Stimulated activated CD8-positive, alpha-beta memory T cell treated with anti-CD3 and anti-CD28 coated beads, Interleukin-15, amount 100 ng/mL, for 4 hours (primary cell): ENCODE results near the gene KMT5B.
"Not testable (repeated sequence)": the region's sequence is repeated elsewhere in the genome, so short reads cannot be mapped to it uniquely, and the experiment has no call there.

Source experiments
- DNase-seq, 2 donors: peaks; one replicate each; pipeline ENCODE4 v3.0.0-alpha.2; 2020; ENCODE audit warnings: low read depth in 2 of 2

The KMT5B gene

GRCh38 chr11:68213135-68213515 lies at the start of gene KMT5B:
TSS of gene KMT5B (minus strand) at chr11:68213296. CDS start at chr11:68190076, 23,220 bp downstream.
- no peak for DNase-seq

DNA sequence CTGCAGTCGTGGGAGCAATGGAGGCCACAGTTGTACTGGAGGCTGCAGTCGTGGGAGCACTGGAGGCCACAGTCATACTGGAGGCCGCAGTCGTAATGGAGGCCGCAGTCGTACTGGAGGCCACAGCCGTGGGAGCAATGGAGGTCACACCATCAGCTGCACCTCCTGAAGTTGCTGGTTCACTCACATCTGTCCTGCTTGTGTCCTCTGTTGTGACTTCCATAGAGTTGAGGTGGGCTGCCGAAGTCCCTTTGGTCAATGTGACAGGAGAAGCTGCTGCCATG lies 49.4 kb upstream of the KMT5B start:
- no peak for DNase-seq

DNA sequence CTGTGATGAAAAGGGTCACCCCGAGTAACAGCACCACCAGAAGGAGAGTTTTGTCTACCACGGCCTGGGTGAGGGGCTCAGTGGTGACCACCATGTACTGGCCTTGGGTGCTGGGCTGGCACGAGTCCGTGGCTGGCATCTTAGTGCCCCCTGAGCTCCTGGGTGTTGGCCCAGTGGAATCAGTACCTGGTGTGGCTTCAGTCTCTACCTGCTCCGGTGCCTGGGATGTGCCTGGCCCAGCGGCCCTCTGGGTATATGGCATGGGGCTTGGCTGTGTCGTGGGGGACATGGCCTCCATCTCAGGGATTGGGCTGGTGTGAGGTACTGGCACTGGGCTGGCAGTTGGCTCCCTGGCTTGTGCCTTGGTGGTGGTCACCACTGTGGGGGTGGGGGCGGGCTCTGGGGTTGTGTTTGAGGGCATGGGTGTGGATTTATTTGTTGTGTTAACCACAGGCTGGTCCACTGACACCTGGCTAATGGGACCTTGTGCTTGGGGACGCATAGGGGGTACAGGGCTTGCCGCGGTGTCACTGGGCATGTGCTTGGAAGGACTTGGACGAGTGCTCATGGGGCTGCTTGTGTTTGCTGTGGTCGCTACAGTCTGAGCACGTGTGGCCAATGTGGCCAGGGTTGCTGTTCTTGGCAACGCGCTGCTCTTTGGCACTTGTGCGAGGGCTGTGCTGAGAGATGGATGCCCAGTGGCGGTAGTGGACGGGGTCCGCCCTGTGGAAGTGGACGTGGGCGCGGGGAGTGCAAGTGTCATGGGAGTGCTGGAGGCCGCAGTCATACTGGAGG lies 48.9 kb upstream of the KMT5B start:
- DNase-seq = no peak

DNA sequence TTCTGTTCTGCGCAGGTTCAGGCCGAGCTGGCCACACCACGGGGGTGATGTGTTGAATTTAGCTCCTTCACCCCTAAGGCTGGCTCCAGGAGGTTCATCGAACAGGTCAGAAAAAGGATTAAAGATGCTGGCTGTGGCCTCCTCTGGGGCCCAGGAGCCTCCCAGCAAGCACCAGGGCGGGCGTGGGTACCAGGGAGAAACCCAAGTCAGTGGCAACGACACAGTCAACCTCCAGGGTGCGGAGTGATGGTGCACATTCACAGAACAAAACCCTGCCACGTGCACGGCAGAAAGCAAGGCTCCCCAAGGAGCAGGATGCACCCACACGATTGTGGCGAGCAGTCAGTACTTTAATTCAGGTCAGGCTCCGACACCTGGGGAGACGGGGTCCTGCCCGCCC lies 47.9 kb upstream of the KMT5B start:
- no peak for DNase-seq

- DNase-seq = no peak
Measured at GRCh38 chr11:68260484-68260883, 47.4 kb upstream of the KMT5B start.

GRCh38 chr11:68259122-68259959 lies 46.2 kb upstream of the KMT5B start:
- DNase-seq = no peak

GRCh38 chr11:68258363-68258765 lies 45.3 kb upstream of the KMT5B start:
- DNase-seq = no peak

DNA sequence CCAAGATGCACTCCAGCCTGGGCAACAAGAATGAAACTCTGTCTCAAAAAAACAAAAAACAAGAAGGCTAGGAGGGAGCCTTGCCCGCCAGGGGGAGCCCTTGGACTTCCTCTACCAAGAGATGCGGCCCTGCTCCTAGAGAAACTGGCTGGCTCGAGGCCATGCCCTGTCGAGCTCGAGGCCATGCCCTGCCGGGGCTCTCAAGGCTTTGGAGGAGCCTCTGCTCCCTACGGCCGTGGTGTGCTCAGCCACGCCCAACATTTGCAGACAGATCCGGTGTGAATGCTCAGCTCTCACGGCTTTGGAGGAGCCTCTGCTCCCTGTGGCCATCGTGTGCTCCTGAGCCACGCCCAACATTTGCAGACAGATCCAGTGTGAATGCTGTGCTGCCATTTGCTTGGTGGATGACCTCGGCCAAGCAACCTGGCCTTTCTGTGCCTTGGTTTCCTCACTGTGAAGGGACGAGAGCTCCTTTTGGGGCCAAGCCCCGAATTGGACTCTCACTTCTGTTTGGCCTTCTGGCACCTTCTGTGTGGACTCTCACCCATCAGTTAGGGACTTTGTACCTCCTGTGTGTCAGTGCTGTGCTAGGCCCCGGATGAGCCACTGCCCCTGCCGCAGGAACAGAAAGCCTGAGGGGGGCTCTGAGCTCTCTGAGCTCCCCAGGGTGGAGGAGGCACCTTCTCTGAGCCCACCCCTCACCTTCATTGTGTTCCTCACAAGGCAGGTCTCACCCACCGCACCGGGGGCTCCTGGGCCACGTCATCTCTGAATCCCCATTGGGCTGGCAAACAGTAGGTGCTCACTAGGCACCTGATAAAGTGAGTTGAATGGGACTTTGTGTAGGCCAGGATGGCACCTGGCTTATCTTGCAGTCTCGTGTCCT lies 44.6 kb upstream of the KMT5B start:
- peak; percentile 74 to 83 for DNase-seq

GRCh38 chr11:68256331-68256741 lies 43.2 kb upstream of the KMT5B start:
- DNase-seq = no peak

DNA sequence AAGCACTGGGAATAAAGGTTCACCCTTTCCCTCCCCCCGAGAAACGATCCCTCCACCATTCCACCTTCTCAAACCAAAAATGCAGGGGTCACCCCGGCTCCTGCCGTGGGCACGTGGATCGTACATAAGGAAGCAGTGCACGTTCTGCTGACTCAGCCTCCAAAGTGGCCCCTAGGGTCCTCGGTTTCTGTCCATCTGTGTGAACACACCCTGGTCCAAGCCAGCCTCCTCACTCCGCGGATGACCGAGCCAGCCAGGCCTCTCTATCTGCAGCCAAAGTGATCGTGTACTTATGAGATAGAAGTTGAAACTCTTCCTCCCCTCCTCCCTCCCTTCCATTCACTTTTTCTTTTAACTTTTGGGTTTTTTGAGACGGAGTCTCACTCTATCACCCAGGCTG lies 42.4 kb upstream of the KMT5B start:
- DNase-seq = no peak

DNA sequence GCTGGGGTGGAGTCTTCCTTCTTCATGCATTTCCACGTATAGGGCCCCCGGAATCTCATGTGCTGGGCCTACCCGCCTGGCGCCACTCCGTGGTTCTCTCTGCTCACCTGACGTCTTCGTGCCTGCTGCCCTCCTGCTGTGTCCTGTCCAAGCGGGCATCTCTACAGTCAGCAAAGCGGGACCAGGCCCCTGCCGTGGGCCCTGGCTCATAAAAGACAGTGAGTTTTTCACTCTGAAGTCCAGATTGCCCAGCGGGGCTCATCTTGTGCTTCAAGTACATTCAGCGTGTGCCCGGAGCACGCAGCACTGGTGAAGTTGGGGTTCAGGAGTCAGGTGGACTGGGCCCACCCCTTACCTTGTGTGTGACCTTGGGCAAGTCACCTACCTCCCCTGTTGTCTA lies 41.3 kb upstream of the KMT5B start:
- no peak for DNase-seq

- DNase-seq = no peak
Measured at GRCh38 chr11:68251765-68252164, 38.7 kb upstream of the KMT5B start.

- not testable (repeated sequence) for DNase-seq
Measured at GRCh38 chr11:68244912-68245311, 31.8 kb upstream of the KMT5B start.

GRCh38 chr11:68243847-68244246 lies 30.8 kb upstream of the KMT5B start:
- DNase-seq = not testable (repeated sequence)

DNA sequence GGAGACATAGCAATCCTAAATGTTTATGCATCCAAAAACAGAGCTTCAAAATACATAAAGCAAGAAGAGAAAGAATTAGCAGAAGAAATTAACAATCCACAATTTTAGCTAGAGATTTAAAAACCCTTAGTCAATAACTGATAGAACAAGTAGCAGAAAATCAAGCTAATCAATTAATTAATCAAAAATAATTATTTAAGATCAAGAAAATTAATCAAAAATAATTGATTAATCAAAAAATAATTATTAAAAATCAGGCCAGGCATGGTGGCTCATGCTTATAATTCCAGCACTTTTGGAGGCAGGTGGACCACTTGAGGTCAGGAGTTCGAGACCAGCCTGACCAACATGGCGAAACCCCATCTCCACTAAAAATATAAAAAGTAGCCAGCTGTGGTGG lies 29.5 kb upstream of the KMT5B start:
- no peak for DNase-seq

DNA sequence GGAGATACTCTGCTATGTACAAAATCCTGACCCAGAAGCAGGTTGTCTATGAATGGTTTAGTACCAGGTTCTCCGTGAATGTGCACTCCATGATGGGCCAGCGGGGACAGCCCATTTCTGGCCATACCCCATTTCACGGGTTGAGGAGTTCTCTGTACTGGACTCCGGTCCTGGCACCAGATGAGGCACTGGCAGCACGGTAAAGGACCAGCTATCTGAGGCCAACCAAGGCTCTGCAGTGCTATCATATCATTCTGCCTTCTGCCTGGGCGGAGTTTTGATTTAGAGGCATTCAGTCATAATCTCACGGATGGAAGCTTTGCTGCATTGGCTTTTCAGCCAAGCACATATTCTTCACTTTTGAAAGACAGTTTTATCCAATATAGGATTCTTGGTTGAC lies 18.5 kb upstream of the KMT5B start:
- DNase-seq = no peak

GRCh38 chr11:68229601-68230000 lies 16.5 kb upstream of the KMT5B start:
- DNase-seq = no peak

- DNase-seq = no peak
Measured at GRCh38 chr11:68226421-68226820, 13.3 kb upstream of the KMT5B start.

- no peak for DNase-seq
Measured at GRCh38 chr11:68224606-68225005, 11.5 kb upstream of the KMT5B start.

DNA sequence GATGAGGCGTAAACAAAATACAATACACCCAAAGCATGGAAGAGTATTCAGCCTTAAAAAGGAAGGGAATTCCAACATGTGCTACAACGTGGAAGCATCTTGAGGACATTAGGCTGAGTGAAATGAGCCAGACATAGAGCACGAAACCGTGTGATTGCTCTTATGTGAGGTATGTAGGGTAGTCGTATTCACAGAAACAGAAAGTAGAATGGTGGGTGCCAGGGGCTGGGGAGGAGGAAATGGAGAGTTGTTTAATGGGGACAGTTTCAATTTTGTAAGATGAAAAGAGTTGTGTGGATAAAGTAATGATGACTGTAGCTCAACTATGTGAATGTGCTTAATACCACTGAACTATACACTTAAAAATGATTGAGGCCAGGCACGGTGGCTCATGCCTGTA lies 10.2 kb upstream of the KMT5B start:
- DNase-seq = no peak

DNA sequence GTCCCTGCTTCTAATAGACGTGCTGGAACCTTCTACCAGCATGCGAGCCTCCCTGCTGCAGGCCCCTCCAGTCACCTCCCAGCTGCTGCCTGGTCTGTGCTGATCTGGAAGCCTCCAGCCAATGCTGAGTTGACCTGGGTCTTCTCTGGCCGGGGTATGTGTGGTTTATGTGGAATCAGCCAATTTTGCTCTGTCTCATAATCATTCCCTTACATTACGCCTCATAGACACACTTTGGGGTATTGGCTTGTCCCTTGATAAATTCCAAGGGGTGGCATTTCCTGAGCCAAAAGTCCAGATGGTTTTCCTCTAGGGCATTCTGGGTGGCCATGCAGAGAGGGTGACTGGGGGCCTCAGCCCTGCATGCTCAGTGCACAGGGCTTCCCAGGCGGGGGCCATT lies 8.3 kb upstream of the KMT5B start:
- no peak for DNase-seq

DNA sequence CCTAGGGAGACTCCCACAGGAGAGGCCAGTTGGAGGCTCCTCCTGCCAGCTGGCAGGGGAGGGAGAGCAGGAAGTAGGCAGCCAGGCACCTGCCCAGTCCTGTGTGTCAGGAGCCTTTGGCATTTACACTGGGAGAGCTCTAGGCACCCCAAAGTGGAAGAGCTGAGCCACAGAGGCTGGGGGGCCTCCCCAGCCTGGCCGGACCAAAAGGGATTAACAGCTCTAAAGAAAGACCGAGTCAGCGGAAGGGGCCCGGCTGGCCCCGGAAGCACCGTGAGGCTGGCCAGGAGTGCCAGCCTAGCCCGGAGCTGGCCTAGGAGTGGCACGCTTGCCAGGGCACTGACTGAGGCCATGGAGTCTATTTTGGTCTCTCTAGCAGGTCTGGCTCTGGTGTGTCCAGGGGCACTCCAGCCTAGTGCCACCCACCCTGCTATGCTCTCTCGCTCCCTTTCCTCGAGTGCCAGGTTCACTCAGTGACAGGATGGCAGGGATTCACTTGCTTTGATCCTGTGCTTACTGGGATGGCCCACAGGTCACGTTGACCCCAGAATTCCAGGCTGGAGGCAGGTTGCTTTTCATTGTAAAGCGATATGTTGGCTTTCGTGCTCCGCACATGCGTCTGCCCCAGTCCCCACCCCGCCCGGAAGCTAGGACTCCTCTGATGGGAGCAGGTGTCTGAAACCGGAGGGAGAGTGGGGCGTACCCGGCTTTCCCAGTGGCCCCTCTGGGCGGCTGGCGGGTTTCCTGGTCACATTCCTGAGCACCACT lies 3.3 kb upstream of the KMT5B start:
- no peak for DNase-seq
